ENCODE data around the gene TNP2. TPM values are rescaled to one million over a fixed set of nuclear protein-coding genes. Genes with fewer than 3 reads are reported as not detected.

The TNP2 gene
- polyA plus RNA-seq, 2 donors = not detected

GRCh38 chr16:11270602-11271162, 1.6 kb upstream of the TNP2 start:
- no peaks in the 10 kb centered on the region for H3K36me3 ChIP-seq (ENCODE audit: control insufficient read depth in 2 of 2, insufficient read depth in 2 of 2, low read length in 1 of 2)
- peaks cover 0 to 5% of the 10 kb centered on the region in 2 donors for H3K4me1 ChIP-seq (ENCODE audit: control insufficient read depth in 2 of 2, insufficient read depth in 2 of 2, low read length in 1 of 2)
- 89 to 92% methylated on average over 2 of the region's 2 CpGs for WGBS, 2 donors

DNA sequence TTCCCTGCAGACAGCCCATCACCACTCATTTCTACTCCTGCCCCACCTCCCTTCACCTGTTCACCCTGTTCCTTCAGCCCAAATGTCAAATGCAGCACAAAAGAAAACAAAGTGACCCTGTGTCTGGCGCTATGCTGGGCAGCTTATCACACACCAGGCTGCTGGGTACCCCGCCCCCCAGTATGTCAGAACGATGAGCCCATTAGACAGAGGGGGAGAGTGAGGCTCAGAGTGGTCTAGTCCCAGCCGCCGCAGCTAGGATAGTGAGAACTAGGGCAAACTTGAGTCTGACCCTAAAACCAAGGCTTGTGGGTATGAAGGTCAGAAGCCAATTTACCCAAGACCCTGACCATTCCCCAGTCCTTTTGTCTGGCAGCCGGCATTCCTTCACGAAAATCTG, 4.0 kb downstream of the TNP2 start:
- no peaks in the 10 kb centered on the region for H3K27me3 ChIP-seq (ENCODE audit: control insufficient read depth in 1 of 2, insufficient read depth in 2 of 2, low read length in 2 of 2)
- WGBS, 2 donors = 76 to 92% methylated on average over 7 of the region's 7 CpGs
- no peaks in the 10 kb centered on the region for H3K9me3 ChIP-seq (ENCODE audit: control insufficient read depth in 2 of 2, insufficient read depth in 1 of 2, low read depth in 1 of 2, low read length in 1 of 2)
- no peak overlapping the region for H3K4me3 ChIP-seq (ENCODE audit: low read depth in 1 of 2, low read length in 2 of 2)
- no peak overlapping the region for H3K27ac ChIP-seq (ENCODE audit: low read depth in 2 of 2, low read length in 1 of 2)
- H3K4me1 ChIP-seq (ENCODE audit: control insufficient read depth in 2 of 2, insufficient read depth in 2 of 2, low read length in 1 of 2) = peaks cover 0 to 3% of the 10 kb centered on the region in 2 donors
- no peaks in the 10 kb centered on the region for H3K36me3 ChIP-seq (ENCODE audit: control insufficient read depth in 2 of 2, insufficient read depth in 2 of 2, low read length in 1 of 2)

More at GRCh38 chr16:11270602-11271162, 1.6 kb upstream of the TNP2 start:
- Histone ChIP-seq H3K4me3 (ENCODE audit: low read depth in 1 of 2, low read length in 2 of 2) (no peak overlapping the region), H3K27ac (ENCODE audit: low read depth in 2 of 2, low read length in 1 of 2) (no peak overlapping the region), H3K9me3 (ENCODE audit: control insufficient read depth in 2 of 2, insufficient read depth in 1 of 2, low read depth in 1 of 2, low read length in 1 of 2) (no peaks in the 10 kb centered on the region), H3K27me3 (ENCODE audit: control insufficient read depth in 1 of 2, insufficient read depth in 2 of 2, low read length in 2 of 2) (no peaks in the 10 kb centered on the region)

GRCh38 chr16:11264155-11264832, 4.8 kb downstream of the TNP2 start:
- 73 to 79% methylated on average over 9 of the region's 9 CpGs for WGBS, 2 donors
- Histone ChIP-seq H3K27ac (ENCODE audit: low read depth in 2 of 2, low read length in 1 of 2) (no peak overlapping the region), H3K9me3 (ENCODE audit: control insufficient read depth in 2 of 2, insufficient read depth in 1 of 2, low read depth in 1 of 2, low read length in 1 of 2) (no peaks in the 10 kb centered on the region), H3K27me3 (ENCODE audit: control insufficient read depth in 1 of 2, insufficient read depth in 2 of 2, low read length in 2 of 2) (no peaks in the 10 kb centered on the region), H3K36me3 (ENCODE audit: control insufficient read depth in 2 of 2, insufficient read depth in 2 of 2, low read length in 1 of 2) (no peaks in the 10 kb centered on the region), H3K4me3 (ENCODE audit: low read depth in 1 of 2, low read length in 2 of 2) (no peak overlapping the region), H3K4me1 (ENCODE audit: control insufficient read depth in 2 of 2, insufficient read depth in 2 of 2, low read length in 1 of 2) (peaks cover 0 to 3% of the 10 kb centered on the region in 2 donors)

- 63 to 67% methylated on average over 4 of the region's 4 CpGs for WGBS, 2 donors
- H3K36me3 ChIP-seq (ENCODE audit: control insufficient read depth in 2 of 2, insufficient read depth in 2 of 2, low read length in 1 of 2) = no peaks in the 10 kb centered on the region
- no peaks in the 10 kb centered on the region for H3K27me3 ChIP-seq (ENCODE audit: control insufficient read depth in 1 of 2, insufficient read depth in 2 of 2, low read length in 2 of 2)
- no peak overlapping the region for H3K27ac ChIP-seq (ENCODE audit: low read depth in 2 of 2, low read length in 1 of 2)
- no peak overlapping the region for H3K4me3 ChIP-seq (ENCODE audit: low read depth in 1 of 2, low read length in 2 of 2)
- H3K9me3 ChIP-seq (ENCODE audit: control insufficient read depth in 2 of 2, insufficient read depth in 1 of 2, low read depth in 1 of 2, low read length in 1 of 2) = no peaks in the 10 kb centered on the region
- H3K4me1 ChIP-seq (ENCODE audit: control insufficient read depth in 2 of 2, insufficient read depth in 2 of 2, low read length in 1 of 2) = peaks cover 0 to 6% of the 10 kb centered on the region in 2 donors
These were observed 5.4 kb downstream of the TNP2 start for GRCh38 chr16:11263737-11264136.

GRCh38 chr16:11262915-11263314, 6.2 kb downstream of the TNP2 start:
- H3K4me1 ChIP-seq (ENCODE audit: control insufficient read depth in 2 of 2, insufficient read depth in 2 of 2, low read length in 1 of 2) = peaks cover 0 to 6% of the 10 kb centered on the region in 2 donors
- no peak overlapping the region for H3K27ac ChIP-seq (ENCODE audit: low read depth in 2 of 2, low read length in 1 of 2)
- H3K4me3 ChIP-seq (ENCODE audit: low read depth in 1 of 2, low read length in 2 of 2) = no peak overlapping the region
- 68 to 69% methylated on average over 8 of the region's 8 CpGs for WGBS, 2 donors
- no peaks in the 10 kb centered on the region for H3K9me3 ChIP-seq (ENCODE audit: control insufficient read depth in 2 of 2, insufficient read depth in 1 of 2, low read depth in 1 of 2, low read length in 1 of 2)
- H3K36me3 ChIP-seq (ENCODE audit: control insufficient read depth in 2 of 2, insufficient read depth in 2 of 2, low read length in 1 of 2) = no peaks in the 10 kb centered on the region
- no peaks in the 10 kb centered on the region for H3K27me3 ChIP-seq (ENCODE audit: control insufficient read depth in 1 of 2, insufficient read depth in 2 of 2, low read length in 2 of 2)

DNA sequence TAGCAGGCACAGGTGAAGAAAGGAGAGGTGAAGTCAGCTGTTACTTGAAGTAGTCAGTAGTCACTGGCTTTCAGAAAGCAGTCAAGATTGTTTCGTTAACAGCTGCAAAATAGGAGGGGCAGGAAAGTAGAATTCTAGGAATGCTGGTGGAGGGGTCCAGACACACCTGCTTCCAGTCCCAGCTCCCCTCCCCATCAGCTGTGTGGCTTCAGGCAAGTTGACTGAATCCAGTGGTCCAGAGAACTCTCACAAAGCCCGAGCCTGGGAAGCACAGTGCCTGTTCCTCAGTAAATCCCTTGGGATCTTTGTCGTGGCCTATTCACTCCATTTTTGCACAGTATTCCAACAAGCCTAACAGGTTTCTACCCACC, 8.5 kb downstream of the TNP2 start:
- Histone ChIP-seq H3K36me3 (ENCODE audit: control insufficient read depth in 2 of 2, insufficient read depth in 2 of 2, low read length in 1 of 2) (no peaks in the 10 kb centered on the region), H3K9me3 (ENCODE audit: control insufficient read depth in 2 of 2, insufficient read depth in 1 of 2, low read depth in 1 of 2, low read length in 1 of 2) (no peaks in the 10 kb centered on the region), H3K4me1 (ENCODE audit: control insufficient read depth in 2 of 2, insufficient read depth in 2 of 2, low read length in 1 of 2) (peaks cover 0 to 14% of the 10 kb centered on the region in 2 donors), H3K4me3 (ENCODE audit: low read depth in 1 of 2, low read length in 2 of 2) (no peak overlapping the region), H3K27me3 (ENCODE audit: control insufficient read depth in 1 of 2, insufficient read depth in 2 of 2, low read length in 2 of 2) (no peaks in the 10 kb centered on the region), H3K27ac (ENCODE audit: low read depth in 2 of 2, low read length in 1 of 2) (no peak overlapping the region)
- WGBS, 2 donors = 61 to 64% methylated on average over 3 of the region's 3 CpGs

- 84 to 90% methylated on average over 12 of the region's 12 CpGs for WGBS, 2 donors
- Histone ChIP-seq H3K4me1 (ENCODE audit: control insufficient read depth in 2 of 2, insufficient read depth in 2 of 2, low read length in 1 of 2) (peaks cover 0 to 15% of the 10 kb centered on the region in 2 donors), H3K27ac (ENCODE audit: low read depth in 2 of 2, low read length in 1 of 2) (no peak overlapping the region)
These were observed 9.2 kb downstream of the TNP2 start for GRCh38 chr16:11259655-11260595.

GRCh38 chr16:11258553-11259492, 10.3 kb downstream of the TNP2 start:
- Histone ChIP-seq H3K36me3 (ENCODE audit: control insufficient read depth in 2 of 2, insufficient read depth in 2 of 2, low read length in 1 of 2) (no peaks in the 10 kb centered on the region), H3K4me1 (ENCODE audit: control insufficient read depth in 2 of 2, insufficient read depth in 2 of 2, low read length in 1 of 2) (peaks cover 0 to 21% of the 10 kb centered on the region in 2 donors), H3K27ac (ENCODE audit: low read depth in 2 of 2, low read length in 1 of 2) (no peak overlapping the region), H3K9me3 (ENCODE audit: control insufficient read depth in 2 of 2, insufficient read depth in 1 of 2, low read depth in 1 of 2, low read length in 1 of 2) (no peaks in the 10 kb centered on the region), H3K4me3 (ENCODE audit: low read depth in 1 of 2, low read length in 2 of 2) (no peak overlapping the region), H3K27me3 (ENCODE audit: control insufficient read depth in 1 of 2, insufficient read depth in 2 of 2, low read length in 2 of 2) (no peaks in the 10 kb centered on the region)
- WGBS, 2 donors = 44% methylated on average over 15 of the region's 15 CpGs

More at GRCh38 chr16:11259655-11260595, 9.2 kb downstream of the TNP2 start:
- Histone ChIP-seq H3K9me3 (ENCODE audit: control insufficient read depth in 2 of 2, insufficient read depth in 1 of 2, low read depth in 1 of 2, low read length in 1 of 2) (no peaks in the 10 kb centered on the region), H3K4me3 (ENCODE audit: low read depth in 1 of 2, low read length in 2 of 2) (no peak overlapping the region), H3K36me3 (ENCODE audit: control insufficient read depth in 2 of 2, insufficient read depth in 2 of 2, low read length in 1 of 2) (no peaks in the 10 kb centered on the region), H3K27me3 (ENCODE audit: control insufficient read depth in 1 of 2, insufficient read depth in 2 of 2, low read length in 2 of 2) (no peaks in the 10 kb centered on the region)

Measured in esophagus (tissue), 2 donors.